Endothelial cell of umbilical vein (primary cell): Measurements from ENCODE around the gene NKAP. TPM values are rescaled to one million over a fixed set of nuclear protein-coding genes. Genes with fewer than 3 reads are reported as not detected.

Source experiments
- BruUV-seq: library from RNA; stranded (reverse); fragments of 400-500 nt; replicated peaks from 2 replicates; lab custom pipeline; 2021; lab: Mats Ljungman, UMichigan
- CTCF ChIA-PET: fragments of 300-600, 350-600 bp; sonication (Branson Sonifier 250); formaldehyde crosslinking; loops from one replicate; lab custom pipeline; 2021; ENCODE audit warnings: antibody characterized with exemption, inconsistent platforms; lab: Charles Lee
- POLR2A ChIA-PET: fragments of 300-600, 350-600 bp; sonication (Branson Sonifier 250); formaldehyde crosslinking; loops from one replicate; lab custom pipeline; 2021; ENCODE audit warnings: antibody characterized with exemption, inconsistent platforms; lab: Charles Lee
- DNase-seq: peaks from one replicate; pipeline ENCODE4 v3.0.0-alpha.2; 2011; ENCODE audit warnings: low read depth, low spot score
- FAIRE-seq: peaks from 2 replicates; lab custom pipeline; 2011; peaks lifted over from hg19 to GRCh38; lab: Jason Lieb, UNC
- H2AFZ ChIP-seq: 2 replicates; pipeline ENCODE4 v1.6.0; 2012; ENCODE audit warnings: low read depth, low read length, control low read depth, inconsistent platforms
- H3K27ac ChIP-seq: 2 replicates; pipeline ENCODE4 v1.5.1; 2011; ENCODE audit warnings: low read depth, mild to moderate bottlenecking, control low read depth, low read length, moderate library complexity; ENCODE audit not compliant: insufficient read depth
- H3K27me3 ChIP-seq, 2 experiments: 2 replicates each; pipeline versions ENCODE4 v1.6.0 to v1.6.1; 2011; ENCODE audit warnings: low read length in 2 of 2, mixed read lengths in 1 of 2; ENCODE audit not compliant: control insufficient read depth in 2 of 2, insufficient read depth in 2 of 2
- H3K36me3 ChIP-seq, 2 experiments: 2 replicates in 1 of 2; 3 replicates in 1 of 2; pipeline ENCODE4 v1.5.1; 2011; ENCODE audit warnings: low read length in 2 of 2, mild to moderate bottlenecking in 1 of 2, moderate library complexity in 1 of 2; ENCODE audit not compliant: control insufficient read depth in 2 of 2, insufficient read depth in 2 of 2; ENCODE audit errors: extremely low read depth in 1 of 2
- H3K4me1 ChIP-seq: 3 replicates; pipeline ENCODE4 v1.5.1; 2011; ENCODE audit warnings: mild to moderate bottlenecking, low read length; ENCODE audit not compliant: control insufficient read depth, insufficient read depth; ENCODE audit errors: extremely low read depth
- H3K4me2 ChIP-seq: 2 replicates; pipeline ENCODE4 v1.6.1; 2011; ENCODE audit warnings: low read length, control low read depth, mixed read lengths; ENCODE audit not compliant: insufficient read depth
- H3K4me3 ChIP-seq, 3 experiments: fragments of 200-600 bp in 1 of 3; sonication (generic), shearing (Covaris generic) in 1 of 3; replicated peaks in 1 of 3; 2 replicates each; pipeline ENCODE4 v1.5.1; 2011 to 2016; ENCODE audit warnings: control low read depth in 3 of 3, low read length in 3 of 3, mild to moderate bottlenecking in 2 of 3, inconsistent platforms in 1 of 3, low read depth in 1 of 3, moderate library complexity in 1 of 3; ENCODE audit not compliant: insufficient read depth in 1 of 3
- H3K79me2 ChIP-seq: 2 replicates; pipeline ENCODE4 v1.6.0; 2012; ENCODE audit warnings: low read length, inconsistent platforms; ENCODE audit not compliant: control insufficient read depth, insufficient read depth
- H3K9ac ChIP-seq: replicated peaks from 2 replicates; pipeline ENCODE3; 2011; ENCODE audit warnings: low read length, control low read depth; ENCODE audit not compliant: insufficient read depth; ENCODE audit errors: extremely low read depth
- H3K9me1 ChIP-seq: replicated peaks from 3 replicates; pipeline ENCODE4 v1.6.0; 2011; ENCODE audit warnings: mild to moderate bottlenecking, low read length; ENCODE audit not compliant: control insufficient read depth, insufficient read depth; ENCODE audit errors: extremely low read depth
- H3K9me3 ChIP-seq: replicated peaks from 2 replicates; pipeline ENCODE4 v1.5.1; 2012; ENCODE audit warnings: low read length, inconsistent platforms; ENCODE audit not compliant: control insufficient read depth, insufficient read depth
- H4K20me1 ChIP-seq: replicated peaks from 2 replicates; pipeline ENCODE3; 2011; ENCODE audit warnings: mild to moderate bottlenecking, low read length; ENCODE audit not compliant: control insufficient read depth, insufficient read depth; ENCODE audit errors: extremely low read depth
- CTCF ChIP-seq, 2 donors: IDR thresholded peaks; 1 replicate in 1 of 2; 2 replicates in 1 of 2; pipeline ENCODE4 v1.5.1; 2011; ENCODE audit warnings: low read length in 2 of 2, mild to moderate bottlenecking in 2 of 2, moderate library complexity in 2 of 2, control low read depth in 1 of 2, inconsistent platforms in 1 of 2, low read depth in 1 of 2; ENCODE audit not compliant: insufficient read depth in 1 of 2; ENCODE audit errors: extremely low read depth in 1 of 2
- EZH2 ChIP-seq: IDR thresholded peaks from 2 replicates; pipeline ENCODE4 v1.6.1; 2012; ENCODE audit warnings: borderline replicate concordance, low read depth, mild to moderate bottlenecking, moderate library complexity, low read length, inconsistent platforms; ENCODE audit not compliant: severe bottlenecking
- FOS ChIP-seq: IDR thresholded peaks from 2 replicates; pipeline ENCODE4 v1.6.1; 2011; ENCODE audit warnings: mild to moderate bottlenecking, low read length, moderate library complexity, borderline replicate concordance; ENCODE audit not compliant: insufficient read depth
- GATA2 ChIP-seq: IDR thresholded peaks from 2 replicates; pipeline ENCODE4 v1.7.0; 2011; ENCODE audit warnings: low read depth, mild to moderate bottlenecking, moderate library complexity, mixed read lengths, low read length; ENCODE audit not compliant: insufficient read length, insufficient read depth
- JUN ChIP-seq: IDR thresholded peaks from 2 replicates; pipeline ENCODE4 v1.6.1; 2011; ENCODE audit warnings: borderline replicate concordance, low read depth; ENCODE audit not compliant: insufficient read length, insufficient read depth
- MYC ChIP-seq: IDR thresholded peaks from one replicate; pipeline ENCODE4 v1.6.1; 2011; ENCODE audit warnings: mild to moderate bottlenecking, low read depth, low read length
- POLR2A ChIP-seq: IDR thresholded peaks from 2 replicates; pipeline ENCODE4 v1.6.1; 2012; ENCODE audit warnings: low read depth, mild to moderate bottlenecking, control low read depth, low read length
- POLR2AphosphoS5 ChIP-seq: IDR thresholded peaks from 2 replicates; pipeline ENCODE4 v1.6.1; 2012; ENCODE audit warnings: low read depth, mild to moderate bottlenecking, control low read depth, low read length, moderate library complexity; ENCODE audit not compliant: insufficient read depth
- dilution Hi-C: fragments of 300-500 bp; cut with MboI; formaldehyde crosslinking; loops from one replicate; pipeline ENCODE4 v1.15.0; 2019; ENCODE audit warnings: low sequenced_read_pairs; ENCODE audit not compliant: extremely low pct_ligation_motif_present
- intact Hi-C: fragments of 100-400 bp; cut with micrococcal nuclease; formaldehyde crosslinking; loops from one replicate; pipeline ENCODE4 v1.10.0; 2022
- polyA plus RNA-seq, 4 experiments: library from polyadenylated mRNA; depleted of rRNA in 3 of 4; stranded (reverse) in 3 of 4; unstranded in 1 of 4; fragments of >200 nt; gene quantifications; 2 replicates each; pipeline versions ENCODE4 v1.2.1 to v1.2.3, GENCODE V29; 2011 to 2012; ENCODE audit warnings: missing spikeins in 1 of 4
- total RNA-seq: library from RNA; stranded (reverse); gene quantifications from 2 replicates; pipeline ENCODE4 v1.2.3, GENCODE V29; 2021
- TF ChIP-seq, protein P1 (sequence below): IDR thresholded peaks from 2 replicates; pipeline ENCODE4 v1.6.1; 2011; ENCODE audit not compliant: insufficient read depth, insufficient read length

The NKAP gene
- total and polyA plus RNA-seq, 2 donors (not counting 3 experiments of a cell fraction or from before 2014, with no cell fraction given): 2.2 to 8.0 TPM

GRCh38 chrX:119945481-119945880 lies 1.9 kb upstream of the NKAP start:
- POLR2A ChIA-PET: interaction anchor here (0.6 kb wide), 1 partner anchor 107 kb away, joined by 3 read pairs; no protein-coding TSS in a partner anchor
- dilution Hi-C loops: no loop called here

More at GRCh38 chrX:119945481-119945880, 1.9 kb upstream of the NKAP start:
- H3K9me1 ChIP-seq: no peaks in the 10 kb centered on the region
- H2AFZ ChIP-seq: no peak overlapping the region
- BruUV-seq: no TSS peak
- CTCF ChIA-PET: no interaction called here
- H3K9me3 ChIP-seq: no peaks in the 10 kb centered on the region
- FAIRE-seq (no peak), DNase-seq (no peak)
- peaks cover 10% of the 10 kb centered on the region for H3K4me1 ChIP-seq
- H3K36me3 ChIP-seq: no peaks in the 10 kb centered on the region
- H3K27me3 ChIP-seq: peaks cover 2 to 3% of the 10 kb centered on the region in 2 experiments
- H3K79me2 ChIP-seq: peaks cover 9% of the 10 kb centered on the region
- H3K4me3 ChIP-seq: no peak overlapping the region
- no peak overlapping the region for H3K27ac ChIP-seq
- intact Hi-C loops: no loop called here
- H3K4me2 ChIP-seq: no peak overlapping the region
- H4K20me1 ChIP-seq: no peaks in the 10 kb centered on the region
- H3K9ac ChIP-seq: no peak overlapping the region
- TF ChIP-seq MYC (no peak), GATA2 (no peak), POLR2AphosphoS5 (no peak), CTCF (IDR thresholded peaks at IDR 0.05; ENCODE audit: extremely low read depth in 1 of 2, insufficient read depth in 1 of 2, low read depth in 1 of 2, low read length in 2 of 2) (no peak), JUN (no peak), POLR2A (no peak), EZH2 (no peak), FOS (no peak)
- TF ChIP-seq, protein P1, sequence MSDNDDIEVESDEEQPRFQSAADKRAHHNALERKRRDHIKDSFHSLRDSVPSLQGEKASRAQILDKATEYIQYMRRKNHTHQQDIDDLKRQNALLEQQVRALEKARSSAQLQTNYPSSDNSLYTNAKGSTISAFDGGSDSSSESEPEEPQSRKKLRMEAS: no peak
